IMR-90 (cell line): ENCODE data around the gene SH3D21. TPM values are rescaled to one million over a fixed set of nuclear protein-coding genes. Genes with fewer than 3 reads are reported as not detected.

Source experiments
- ATAC-seq: fragments of 200-7000 bp; cut with Tn5 transposase; 2 replicates; pipeline ENCODE4 v1.9.1; 2020; ENCODE audit warnings: low read depth, mild to moderate bottlenecking, moderate library complexity
- BruUV-seq: library from RNA; stranded (reverse); fragments of 400-500 nt; replicated peaks from 2 replicates; lab custom pipeline; 2021; lab: Mats Ljungman, UMichigan
- CTCF ChIA-PET: fragments of 300-600 bp; formaldehyde crosslinking; extraction: SDS; loops from one replicate; lab custom pipeline; 2021; ENCODE audit warnings: antibody characterized with exemption; lab: Yijun Ruan, JAX
- POLR2A ChIA-PET: fragments of 300-600 bp; sonication (Branson Sonifier 250); formaldehyde crosslinking; loops from one replicate; lab custom pipeline; 2022; ENCODE audit warnings: antibody characterized with exemption; ENCODE audit not compliant: unreplicated experiment; lab: Charles Lee
- DNase-seq: peaks from one replicate; pipeline ENCODE4 v3.0.0; 2013
- H2AFZ ChIP-seq: replicated peaks from 2 replicates; pipeline ENCODE3; 2013; ENCODE audit warnings: low read length, mild to moderate bottlenecking; ENCODE audit not compliant: poor library complexity
- H2AK5ac ChIP-seq: 2 replicates; pipeline ENCODE4 v1.6.1; 2013; ENCODE audit warnings: low read depth, low read length, inconsistent platforms
- H2AK9ac ChIP-seq: replicated peaks from 2 replicates; pipeline ENCODE3; 2013; ENCODE audit warnings: mild to moderate bottlenecking, low read depth, low read length, moderate library complexity; ENCODE audit not compliant: poor library complexity
- H2BK120ac ChIP-seq: 2 replicates; pipeline ENCODE4 v1.6.1; 2013; ENCODE audit warnings: low read depth, low read length, inconsistent platforms
- H2BK15ac ChIP-seq: 3 replicates; pipeline ENCODE4 v1.6.1; 2013; ENCODE audit warnings: low read depth, low read length, inconsistent platforms
- H2BK20ac ChIP-seq: 2 replicates; pipeline ENCODE4 v1.6.1; 2013; ENCODE audit warnings: low read depth, mild to moderate bottlenecking, inconsistent platforms, low read length, moderate library complexity
- H2BK5ac ChIP-seq: 2 replicates; pipeline ENCODE4 v1.6.1; 2013; ENCODE audit warnings: mild to moderate bottlenecking, low read depth, low read length, inconsistent platforms; ENCODE audit not compliant: poor library complexity, severe bottlenecking
- H3K14ac ChIP-seq: replicated peaks from 2 replicates; pipeline ENCODE4 v1.6.1; 2013; ENCODE audit warnings: low read depth, low read length, inconsistent platforms
- H3K18ac ChIP-seq: 2 replicates; pipeline ENCODE4 v1.6.1; 2013; ENCODE audit warnings: low read depth, low read length, control low read depth
- H3K23ac ChIP-seq: 2 replicates; pipeline ENCODE4 v1.6.1; 2013; ENCODE audit warnings: low read depth, low read length, inconsistent platforms
- H3K27ac ChIP-seq: 2 replicates; pipeline ENCODE4 v1.5.1; 2013; ENCODE audit warnings: mild to moderate bottlenecking, control low read depth, low read length; ENCODE audit not compliant: insufficient read depth
- H3K27me3 ChIP-seq: 2 replicates; pipeline ENCODE4 v1.6.1; 2013; ENCODE audit warnings: low read length; ENCODE audit not compliant: control insufficient read depth, insufficient read depth
- H3K36me3 ChIP-seq: 2 replicates; pipeline ENCODE4 v1.6.1; 2013; ENCODE audit warnings: low read length, mixed read lengths; ENCODE audit not compliant: control insufficient read depth, insufficient read depth
- H3K4ac ChIP-seq: 2 replicates; pipeline ENCODE4 v1.6.1; 2013; ENCODE audit warnings: low read depth, low read length, inconsistent platforms
- H3K4me1 ChIP-seq: 2 replicates; pipeline ENCODE4 v1.6.1; 2013; ENCODE audit warnings: low read length, mixed read lengths; ENCODE audit not compliant: control insufficient read depth, insufficient read depth
- H3K4me2 ChIP-seq: 2 replicates; pipeline ENCODE4 v1.6.1; 2013; ENCODE audit warnings: low read depth, mild to moderate bottlenecking, control low read depth, low read length, moderate library complexity
- H3K4me3 ChIP-seq: 2 replicates; pipeline ENCODE4 v1.5.1; 2013; ENCODE audit warnings: low read depth, mild to moderate bottlenecking, control low read depth, low read length, moderate library complexity; ENCODE audit not compliant: insufficient read depth
- H3K56ac ChIP-seq: 2 replicates; pipeline ENCODE4 v1.6.1; 2013; ENCODE audit warnings: low read length, inconsistent platforms; ENCODE audit not compliant: insufficient read depth; ENCODE audit errors: extremely low read depth
- H3K79me1 ChIP-seq, 2 experiments: 2 replicates each; pipeline ENCODE4 v1.6.1; 2013; ENCODE audit warnings: low read length in 2 of 2, inconsistent platforms in 1 of 2, low read depth in 1 of 2
- H3K9ac ChIP-seq: 2 replicates; pipeline ENCODE4 v1.6.1; 2013; ENCODE audit warnings: low read depth, low read length, control low read depth
- H3K9me1 ChIP-seq: 2 replicates; pipeline ENCODE4 v1.6.1; 2013; ENCODE audit warnings: low read length, inconsistent platforms; ENCODE audit not compliant: insufficient read depth
- H3K9me3 ChIP-seq: 2 replicates; pipeline ENCODE4 v1.6.1; 2013; ENCODE audit warnings: low read length; ENCODE audit not compliant: control insufficient read depth, insufficient read depth
- H4K20me1 ChIP-seq: 2 replicates; pipeline ENCODE4 v1.6.1; 2013; ENCODE audit warnings: low read length, inconsistent platforms; ENCODE audit not compliant: insufficient read depth
- H4K5ac ChIP-seq: 2 replicates; pipeline ENCODE4 v1.6.1; 2013; ENCODE audit warnings: mild to moderate bottlenecking, low read depth, low read length, control low read depth
- H4K8ac ChIP-seq, 2 experiments: 2 replicates each; pipeline ENCODE4 v1.6.1; 2013; ENCODE audit warnings: low read depth in 2 of 2, low read length in 2 of 2, control low read depth in 1 of 2, inconsistent platforms in 1 of 2
- H4K91ac ChIP-seq: 2 replicates; pipeline ENCODE4 v1.6.1; 2013; ENCODE audit warnings: low read depth, low read length, inconsistent platforms; ENCODE audit not compliant: insufficient read depth
- CTCF ChIP-seq: conservative IDR thresholded peaks from 2 replicates; pipeline ENCODE4 v1.5.1; 2012; ENCODE audit warnings: mild to moderate bottlenecking, low read depth, low read length, improper control_type of control experiment
- POLR2A ChIP-seq: IDR thresholded peaks from 2 replicates; pipeline ENCODE4 v1.6.1; 2012; ENCODE audit warnings: mild to moderate bottlenecking, low read depth, low read length
- WGBS, 2 experiments: methylation state at CpG; one replicate each; pipeline versions ENCODE4 v1.1.5 to v1.1.7; 2013; ENCODE audit warnings: missing lambda C conversion rate in 2 of 2; ENCODE audit not compliant: insufficient read length in 1 of 2; ENCODE audit errors: extremely low coverage in 2 of 2; 5-methylcytosine and 5-hydroxymethylcytosine counted together
- dilution Hi-C: fragments of 300-500 bp; cut with HindIII; formaldehyde crosslinking; loops from one replicate; pipeline ENCODE4 v1.14.3; 2018; ENCODE audit warnings: low sequenced_read_pairs; ENCODE audit not compliant: unreplicated experiment
- in situ Hi-C: fragments of 300-500 bp; cut with MboI; formaldehyde crosslinking; loops from 3 replicates; pipeline ENCODE4 v1.14.3; 2019; ENCODE audit warnings: low sequenced_read_pairs, inconsistent platforms, mixed read lengths
- intact Hi-C: fragments of 100-400 bp; cut with micrococcal nuclease; formaldehyde crosslinking; loops from 2 replicates; pipeline ENCODE4 v1.10.0; 2022
- polyA plus RNA-seq, 3 experiments: library from polyadenylated mRNA; depleted of rRNA; stranded (reverse); fragments of >200 nt; gene quantifications; 2 replicates each; pipeline ENCODE4 v1.2.3, GENCODE V29; 2012; ENCODE audit warnings: low replicate concordance in 1 of 3
- total RNA-seq: library from RNA; depleted of rRNA; stranded (reverse); fragments of >200 nt; gene quantifications from 2 replicates; pipeline ENCODE4 v1.2.3, GENCODE V29; 2012

SH3D21 gene
- total and polyA plus RNA-seq, 2 of the 4 experiments (the other 2 are of a cell fraction): 1.8 to 11.9 TPM

GRCh38 chr1:36268981-36269380, 37.2 kb upstream of the SH3D21 start:
- Histone ChIP-seq H3K4me3 (no peak overlapping the region), H4K8ac (no peak overlapping the region), H3K23ac (no peak overlapping the region), H2AK5ac (no peak overlapping the region), H2AK9ac (no peak overlapping the region), H3K4me1 (peaks cover 3% of the 10 kb centered on the region), H2BK5ac (no peak overlapping the region), H3K4ac (no peak overlapping the region), H2BK15ac (no peak overlapping the region), H3K18ac (no peak overlapping the region), H3K36me3 (peaks cover 12% of the 10 kb centered on the region), H3K9ac (no peak overlapping the region), H2BK20ac (no peak overlapping the region), H3K9me1 (no peaks in the 10 kb centered on the region; the same call in 1 of the 2 replicates), H3K4me2 (no peak overlapping the region), H4K5ac (no peak overlapping the region), H4K91ac (no peak overlapping the region), H3K27me3 (no peaks in the 10 kb centered on the region), H3K27ac (no peak overlapping the region), H2AFZ (no peak overlapping the region), H3K79me1 (peaks cover 18 to 68% of the 10 kb centered on the region in 2 experiments), H3K56ac (no peak overlapping the region), H2BK120ac (no peak overlapping the region), H3K14ac (no peak overlapping the region), H3K9me3 (no peaks in the 10 kb centered on the region), H4K20me1 (peaks cover 64% of the 10 kb centered on the region)
- TF ChIP-seq CTCF: no peak
- TF ChIP-seq POLR2A: no peak
- ChIA-PET POLR2A (interaction anchor here (0.7 kb wide), 1 partner anchor 132 kb away, joined by 3 read pairs; no protein-coding TSS in a partner anchor), CTCF (no interaction called here)
- in situ Hi-C loops (no loop called here), intact Hi-C loops (no loop called here), dilution Hi-C loops (no loop called here)
- ATAC-seq (no peak), DNase-seq (no peak)
- WGBS, 2 experiments: no CpG with 5 or more reads among the region's 6 CpGs
- no TSS peak for BruUV-seq
